ENCODE results near the gene AURKAIP1.

Gene AURKAIP1

DNA sequence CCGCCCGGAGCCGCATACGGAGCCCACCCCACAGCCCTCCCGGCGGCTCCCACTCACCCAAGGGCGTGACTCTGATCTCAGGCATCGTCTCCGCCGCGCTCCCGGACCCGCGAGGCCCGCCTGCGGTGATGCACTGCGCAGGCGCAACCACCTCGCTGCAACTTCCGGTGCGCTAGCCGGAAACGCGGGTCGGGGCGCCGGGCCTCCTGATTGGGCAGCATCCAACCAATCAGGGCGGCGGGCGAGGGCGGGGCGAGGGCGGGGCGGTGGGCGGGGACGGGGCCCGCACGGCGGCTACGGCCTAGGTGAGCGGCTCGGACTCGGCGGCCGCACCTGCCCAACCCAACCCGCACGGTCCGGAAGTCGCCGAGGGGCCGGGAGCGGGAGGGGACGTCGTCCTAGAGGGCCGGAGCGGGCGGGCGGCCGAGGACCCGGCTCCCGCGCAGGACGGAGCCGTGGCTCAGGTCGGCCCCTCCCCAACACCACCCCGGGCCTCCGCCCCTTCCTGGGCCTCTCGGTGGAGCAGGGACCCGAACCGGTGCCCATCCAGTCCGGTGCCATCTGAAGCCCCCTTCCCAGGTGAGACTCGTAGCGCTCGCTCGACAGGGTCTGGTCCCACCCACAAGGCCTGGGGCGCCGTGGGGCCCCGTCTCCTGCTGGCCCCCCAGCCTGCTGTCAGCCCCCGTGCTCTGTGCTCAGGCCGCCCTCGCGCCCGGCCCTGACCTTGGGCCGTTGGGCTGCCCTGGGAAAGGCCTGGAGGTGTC lies 50.3 kb downstream of the AURKAIP1 start, which contains the start of the genes CPTP and INTS11:
CPTP (plus strand) TSS at position 279 of the 764 bp plus-strand sequence. CDS start 2,109 bp downstream, outside the sequence.
INTS11 (minus strand) TSS at position 137 of the 764 bp plus-strand sequence; CDS start at position 85, 52 bp downstream.
- H3K4me3 ChIP-seq (ENCODE audit: control insufficient read depth, low read depth, low read length), result peak within 1 kb of the TSS; percentile 89
- TF ChIP-seq, protein P1, sequence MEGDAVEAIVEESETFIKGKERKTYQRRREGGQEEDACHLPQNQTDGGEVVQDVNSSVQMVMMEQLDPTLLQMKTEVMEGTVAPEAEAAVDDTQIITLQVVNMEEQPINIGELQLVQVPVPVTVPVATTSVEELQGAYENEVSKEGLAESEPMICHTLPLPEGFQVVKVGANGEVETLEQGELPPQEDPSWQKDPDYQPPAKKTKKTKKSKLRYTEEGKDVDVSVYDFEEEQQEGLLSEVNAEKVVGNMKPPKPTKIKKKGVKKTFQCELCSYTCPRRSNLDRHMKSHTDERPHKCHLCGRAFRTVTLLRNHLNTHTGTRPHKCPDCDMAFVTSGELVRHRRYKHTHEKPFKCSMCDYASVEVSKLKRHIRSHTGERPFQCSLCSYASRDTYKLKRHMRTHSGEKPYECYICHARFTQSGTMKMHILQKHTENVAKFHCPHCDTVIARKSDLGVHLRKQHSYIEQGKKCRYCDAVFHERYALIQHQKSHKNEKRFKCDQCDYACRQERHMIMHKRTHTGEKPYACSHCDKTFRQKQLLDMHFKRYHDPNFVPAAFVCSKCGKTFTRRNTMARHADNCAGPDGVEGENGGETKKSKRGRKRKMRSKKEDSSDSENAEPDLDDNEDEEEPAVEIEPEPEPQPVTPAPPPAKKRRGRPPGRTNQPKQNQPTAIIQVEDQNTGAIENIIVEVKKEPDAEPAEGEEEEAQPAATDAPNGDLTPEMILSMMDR (IDR thresholded peaks at IDR 0.05; ENCODE audit: control insufficient read depth, insufficient read depth, low read depth, low read length, missing control alignments), result no peak
- peak; percentile 37 for DNase-seq (ENCODE audit: low read depth)

DNA sequence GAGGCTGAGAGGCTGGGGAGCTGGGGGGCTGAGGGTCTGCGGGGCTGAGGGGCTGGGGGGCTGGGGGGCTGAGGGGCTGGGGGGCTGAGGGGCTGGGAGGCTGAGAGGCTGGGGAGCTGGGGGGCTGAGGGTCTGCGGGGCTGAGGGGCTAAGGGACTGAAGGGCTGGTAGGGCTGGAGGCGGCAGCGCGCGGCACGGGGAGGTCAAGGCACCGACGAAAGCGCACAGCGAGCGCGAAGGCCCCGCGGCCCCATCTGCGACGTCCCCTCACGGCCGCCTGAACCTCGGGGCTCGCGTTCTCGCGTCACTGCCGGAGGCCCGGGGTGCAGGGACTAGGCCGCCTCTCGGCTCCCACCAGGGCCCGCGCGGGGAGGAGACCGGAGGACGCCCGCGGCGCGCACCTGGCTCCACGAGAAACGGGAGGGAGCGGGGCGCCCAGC lies 50.9 kb downstream of the AURKAIP1 start:
- DNase-seq (ENCODE audit: low read depth), result no peak
- peak overlapping the region; percentile 49 for H3K4me3 ChIP-seq (ENCODE audit: control insufficient read depth, low read depth, low read length)

More for the DNA sequence above, 50.9 kb downstream of the AURKAIP1 start:
- TF ChIP-seq, protein P1 (IDR thresholded peaks at IDR 0.05; ENCODE audit: control insufficient read depth, insufficient read depth, low read depth, low read length, missing control alignments), result no peak

All from AG09309 (cell line).